Activated T-cell treated with anti-CD3 and anti-CD28 coated beads, Interleukin-2, amount 50 U/mL, for 48 hours (primary cell): ENCODE measurements around the gene GBP5.
"Not testable (repeated sequence)": the region's sequence is repeated elsewhere in the genome, so short reads cannot be mapped to it uniquely, and the experiment has no call there.

Source experiments
- DNase-seq, 2 experiments: peaks; one replicate each; pipeline ENCODE4 v3.0.0-alpha.2; 2020

The GBP5 gene

DNA sequence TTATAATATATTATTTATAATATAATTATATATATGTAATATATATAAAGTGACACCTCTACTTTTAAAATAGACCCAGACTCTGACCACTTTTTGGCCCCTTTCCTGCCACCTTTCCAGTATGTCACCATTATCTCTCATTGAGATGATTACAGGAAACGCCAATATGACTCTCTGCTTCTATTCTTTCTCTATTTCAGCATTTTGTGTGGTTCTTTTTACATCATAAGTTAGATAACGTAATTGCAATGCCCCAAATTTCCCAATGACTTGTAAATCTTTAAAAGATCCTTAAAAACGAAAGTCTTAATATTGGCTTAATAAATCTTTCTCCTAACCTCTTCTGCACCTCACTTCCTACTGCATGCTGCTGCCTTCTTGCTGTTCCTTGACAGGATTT, 8.1 kb upstream of the GBP5 start:
- no peak for DNase-seq

- DNase-seq = no peak
Measured at GRCh38 chr1:89279011-89279466, 6.4 kb upstream of the GBP5 start.

DNA sequence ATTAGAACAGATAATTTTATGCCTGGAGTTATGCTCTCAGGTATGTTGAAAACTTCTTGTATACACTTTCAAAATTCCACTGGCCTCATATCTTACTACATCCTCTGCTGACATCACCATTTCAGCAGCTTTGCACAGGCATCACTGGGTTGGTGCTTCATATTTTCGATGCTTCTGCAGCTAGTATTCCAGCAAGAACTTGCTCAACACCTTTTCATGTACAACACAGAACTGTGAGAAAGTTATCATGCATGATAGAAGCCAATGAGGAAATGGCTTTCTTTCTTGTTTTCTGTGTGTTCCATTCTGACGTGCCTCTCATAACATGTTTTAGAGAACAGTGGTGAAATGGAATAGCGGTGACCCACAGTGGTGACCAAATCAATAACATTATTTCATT, 5.1 kb upstream of the GBP5 start:
- DNase-seq = no peak

DNA sequence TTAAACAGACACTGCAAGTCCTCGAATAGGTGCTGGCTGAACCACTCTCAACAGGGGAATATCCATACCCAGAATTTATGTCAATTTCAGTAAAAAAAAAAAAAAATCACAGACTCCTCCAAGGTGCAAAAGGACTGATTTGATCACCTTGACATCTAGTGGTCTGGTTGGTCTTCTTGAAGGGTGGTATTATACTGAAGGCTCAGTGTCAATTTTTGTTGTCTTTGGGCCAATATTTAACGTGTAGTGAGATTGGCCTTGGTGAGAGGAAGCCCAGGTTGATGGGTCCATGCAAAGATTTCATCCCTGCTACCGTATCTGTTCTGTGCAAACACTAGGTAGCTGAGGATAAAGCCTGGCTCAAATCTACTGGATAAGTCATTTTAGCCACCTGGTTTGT, 4.0 kb upstream of the GBP5 start:
- no peak for DNase-seq

DNA sequence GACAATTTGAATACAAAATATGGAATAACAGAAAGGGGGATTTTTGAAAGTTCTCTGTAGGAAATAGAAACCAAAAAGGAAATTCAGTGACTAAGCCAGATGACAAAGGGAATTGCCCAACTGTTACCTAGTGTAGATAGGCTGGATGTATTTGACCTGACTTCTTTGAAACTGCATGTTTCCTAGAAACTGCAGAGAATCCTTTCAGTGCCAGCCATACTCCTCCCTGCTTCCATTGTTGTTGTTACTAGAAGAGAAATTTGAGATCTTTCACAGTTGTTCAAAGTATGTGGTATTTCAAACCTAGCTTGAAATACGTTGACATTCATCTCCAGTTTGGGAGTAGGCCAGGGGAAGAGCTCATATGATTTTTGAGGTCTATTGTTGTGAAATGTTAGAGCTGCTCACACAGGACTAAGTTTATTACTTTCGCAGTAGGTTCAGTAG, 1.8 kb upstream of the GBP5 start:
- DNase-seq = no peak

DNA sequence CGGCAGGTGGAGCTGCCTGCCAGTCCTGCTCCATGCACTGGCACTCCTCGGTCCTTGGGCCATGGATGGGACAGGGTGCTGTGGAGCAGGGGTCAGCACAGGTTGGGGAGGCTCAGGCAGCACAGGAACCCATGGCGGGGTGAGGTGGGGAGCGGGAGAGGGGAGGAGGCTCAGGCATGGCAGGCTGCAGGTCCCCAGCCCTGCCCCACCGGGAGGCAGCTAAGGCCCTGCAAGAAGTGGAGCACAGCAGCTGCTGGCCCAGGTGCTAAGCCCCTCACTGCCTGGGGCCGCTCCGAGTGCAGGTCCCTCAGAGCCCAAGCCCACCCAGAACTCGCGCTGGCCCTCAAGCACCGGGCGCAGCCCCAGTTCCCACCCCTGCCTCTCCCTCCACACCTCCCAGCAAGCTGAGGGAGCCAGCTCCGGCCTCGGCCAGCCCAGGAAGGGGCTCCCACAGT, 691 bp upstream of the GBP5 start:
- peak in 1 of 2 experiments; percentile 43 for DNase-seq

GRCh38 chr1:89271341-89272015, 1.2 kb downstream of the GBP5 start:
- no peak for DNase-seq

GRCh38 chr1:89270423-89270822, 2.2 kb downstream of the GBP5 start:
- no peak for DNase-seq

DNA sequence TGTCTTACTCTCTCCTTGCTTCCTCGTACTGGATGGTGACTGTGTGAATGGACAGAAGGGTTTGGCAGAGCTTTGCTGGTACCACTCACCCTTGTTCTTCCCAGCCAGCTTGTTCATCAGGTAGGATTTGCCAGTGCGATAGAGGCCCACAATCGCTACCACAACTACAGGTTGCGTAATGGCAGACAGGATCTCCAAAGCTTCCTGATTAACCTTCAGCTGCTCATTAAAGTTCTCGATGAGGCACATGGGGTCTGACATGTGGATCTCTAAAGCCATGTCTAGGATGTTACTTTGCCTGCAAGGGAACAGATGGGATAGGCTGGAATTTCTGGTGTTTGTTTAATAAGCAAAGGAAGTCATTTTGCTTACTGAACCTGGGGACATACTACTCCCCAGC, 3.4 kb downstream of the GBP5 start:
- DNase-seq = no peak

GRCh38 chr1:89262643-89263042, 10.0 kb downstream of the GBP5 start:
- no peak for DNase-seq

- no peak for DNase-seq
Measured at GRCh38 chr1:89261926-89262515, 10.6 kb downstream of the GBP5 start.

DNA sequence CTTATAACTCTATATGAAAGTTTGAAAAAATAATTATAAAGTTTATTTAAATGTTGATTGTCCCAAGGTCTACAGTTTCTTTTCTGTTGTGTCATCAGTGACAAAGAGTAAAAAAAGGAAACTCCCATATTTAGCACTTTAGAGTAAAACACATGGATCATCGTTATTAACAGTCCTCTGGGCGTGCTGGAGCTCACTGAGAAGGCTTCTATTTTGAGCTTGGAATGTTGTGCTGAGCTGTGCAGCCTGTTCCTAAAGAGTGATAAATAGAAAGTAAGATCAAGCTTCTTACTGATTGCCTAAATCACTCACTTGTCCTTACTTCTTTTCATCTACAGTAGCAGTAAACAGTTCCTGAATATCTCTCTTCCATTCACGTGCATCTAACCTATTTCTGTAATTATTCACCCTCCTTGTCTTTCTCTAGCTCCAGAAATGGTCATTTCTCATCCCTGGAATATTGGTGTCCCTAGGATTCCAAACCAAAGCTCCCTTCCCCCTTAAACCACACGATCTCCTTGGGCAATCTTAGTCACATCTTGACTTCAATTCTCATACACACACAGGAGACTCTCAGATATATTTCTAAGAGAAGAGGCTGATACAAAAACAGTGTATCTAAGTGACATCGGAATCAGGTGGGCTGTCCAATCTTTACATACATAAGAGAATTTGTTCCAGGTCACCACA, 11.9 kb downstream of the GBP5 start:
- no peak for DNase-seq

- no peak for DNase-seq
Measured at GRCh38 chr1:89260042-89260441, 12.6 kb downstream of the GBP5 start.

- DNase-seq = peak; percentile 63 to 66
Measured at GRCh38 chr1:89259283-89259971, 13.2 kb downstream of the GBP5 start.

DNA sequence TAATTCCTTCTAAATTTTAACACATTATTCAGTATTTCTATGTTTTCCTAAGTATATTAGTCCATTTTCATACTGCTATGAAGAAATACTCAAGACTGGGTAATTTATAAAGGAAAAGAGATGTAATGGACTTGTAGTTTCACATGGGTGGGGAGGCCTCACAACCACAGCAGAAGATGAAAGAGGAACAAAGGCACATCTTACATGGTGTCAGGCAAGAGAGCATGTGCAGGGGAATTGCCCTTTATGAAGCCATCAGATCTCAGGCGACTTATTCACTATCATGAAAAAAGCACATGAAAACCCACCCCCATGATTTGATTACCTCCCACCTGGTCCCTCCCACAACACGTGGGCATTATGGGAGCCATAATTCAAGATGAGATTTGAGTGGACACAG, 15.6 kb downstream of the GBP5 start:
- no peak for DNase-seq

DNA sequence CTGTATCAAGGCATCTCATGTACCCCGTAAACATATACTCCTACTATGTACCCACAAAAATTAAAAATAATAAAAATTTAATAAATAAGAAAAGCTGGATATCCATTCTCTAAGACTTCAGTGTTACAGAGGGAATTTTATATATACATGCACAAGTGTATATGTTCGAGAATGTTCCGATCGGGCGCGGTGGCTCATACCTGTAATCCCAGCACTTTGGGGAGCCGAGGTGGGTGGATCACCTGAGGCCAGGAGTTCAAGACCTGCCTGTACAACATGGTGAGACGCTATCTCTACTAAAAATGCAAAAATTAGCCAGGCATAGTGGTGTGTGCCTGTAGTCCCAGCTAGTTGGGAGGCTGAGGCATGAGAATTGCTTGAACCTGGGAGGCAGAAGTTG, 17.1 kb downstream of the GBP5 start:
- not testable (repeated sequence) for DNase-seq

GRCh38 chr1:89254658-89255287, 17.9 kb downstream of the GBP5 start:
- DNase-seq = no peak

- DNase-seq = no peak
Measured at GRCh38 chr1:89243046-89243445, 29.6 kb downstream of the GBP5 start.
